Naive B cell (primary cell): ENCODE data around the gene FBN3. TPM values are rescaled to one million over a fixed set of nuclear protein-coding genes. Genes with fewer than 3 reads are reported as not detected.

ENCODE experiments used
- ATAC-seq, 2 donors: fragments of 150-1000 bp; cut with Tn5 transposase; 2 replicates each; pipeline ENCODE4 v1.10.0; 2021; ENCODE audit warnings: low read depth in 2 of 2, mild to moderate bottlenecking in 2 of 2, moderate library complexity in 2 of 2
- DNase-seq: peaks from one replicate; pipeline ENCODE4 v3.0.0; 2022
- H3K27ac Mint-ChIP-seq, 6 donors: one replicate each; pipeline ENCODE4 v1.8.0; 2020 to 2022; ENCODE audit warnings: mild to moderate bottlenecking in 6 of 6, mixed read lengths in 6 of 6, moderate library complexity in 5 of 6, inconsistent platforms in 2 of 6
- H3K27me3 Mint-ChIP-seq, 3 donors: one replicate each; pipeline ENCODE4 v1.8.0; 2021 to 2022; ENCODE audit warnings: mixed read lengths in 3 of 3, mild to moderate bottlenecking in 1 of 3
- H3K36me3 Mint-ChIP-seq, 2 donors: one replicate each; pipeline ENCODE4 v1.8.0; 2020 to 2022; ENCODE audit warnings: mixed read lengths in 2 of 2, inconsistent platforms in 1 of 2, mild to moderate bottlenecking in 1 of 2
- H3K4me1 Mint-ChIP-seq, 3 donors: one replicate each; pipeline ENCODE4 v1.8.0; 2020 to 2022; ENCODE audit warnings: mixed read lengths in 3 of 3, inconsistent platforms in 1 of 3, mild to moderate bottlenecking in 1 of 3, moderate library complexity in 1 of 3
- H3K4me3 Mint-ChIP-seq, 8 donors: one replicate each; pipeline ENCODE4 v1.8.0; 2020 to 2022; ENCODE audit warnings: mild to moderate bottlenecking in 8 of 8, mixed read lengths in 8 of 8, moderate library complexity in 8 of 8, inconsistent platforms in 2 of 8
- H3K9me3 Mint-ChIP-seq, 7 donors: one replicate each; pipeline ENCODE4 v1.8.0; 2020 to 2022; ENCODE audit warnings: mixed read lengths in 7 of 7, mild to moderate bottlenecking in 5 of 7, inconsistent platforms in 2 of 7, moderate library complexity in 1 of 7
- polyA plus RNA-seq, 6 donors: library from polyadenylated mRNA; unstranded; fragments of 300-500 nt; fragmentation: Illumina TruSeq; gene quantifications; one replicate each; pipeline ENCODE4 v1.2.3, GENCODE V29; 2021; ENCODE audit warnings: low read depth in 6 of 6

The FBN3 gene
- polyA plus RNA-seq, 6 donors from 2014 or later, result not detected

- Mint-ChIP-seq H3K4me1 (no peaks in the 10 kb centered on the region), H3K27ac (no peak overlapping the region), H3K9me3 (peaks cover 2 to 10% (median 4%) of the 10 kb centered on the region in 7 donors), H3K27me3 (peaks cover 2 to 3% (median 3%) of the 10 kb centered on the region in 3 donors), H3K4me3 (no peak overlapping the region), H3K36me3 (peaks cover 0 to 3% of the 10 kb centered on the region in 2 donors)
- ATAC-seq (no peak), DNase-seq (no peak)
Measured at GRCh38 chr19:8088752-8089663, 60.4 kb downstream of the FBN3 start.

DNA sequence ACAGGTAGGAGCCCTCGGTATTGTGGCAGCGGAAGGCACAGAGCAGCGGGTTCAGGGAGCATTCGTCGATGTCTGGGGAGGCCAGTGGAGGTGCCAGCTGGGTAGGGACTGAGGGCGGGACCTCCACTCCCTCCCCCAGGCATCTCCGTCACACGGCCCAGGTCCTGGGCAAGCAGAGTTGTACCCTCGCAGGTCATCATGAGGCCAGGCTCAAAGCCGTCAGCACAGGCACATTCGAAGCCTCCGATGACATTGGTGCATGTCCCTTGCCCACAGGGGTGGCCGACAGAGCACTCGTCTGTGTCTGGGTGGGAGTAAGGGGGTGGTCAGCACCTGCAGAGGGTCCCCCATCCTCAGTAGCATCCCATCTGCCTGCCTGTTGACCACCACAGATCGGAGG, 61.5 kb downstream of the FBN3 start:
- peaks cover 0 to 5% (median 0%) of the 10 kb centered on the region in 7 donors for H3K9me3 Mint-ChIP-seq
- H3K4me3 Mint-ChIP-seq, result no peak overlapping the region
- no peaks in the 10 kb centered on the region for H3K4me1 Mint-ChIP-seq
- no peaks in the 10 kb centered on the region for H3K36me3 Mint-ChIP-seq
- no peak overlapping the region for H3K27ac Mint-ChIP-seq
- DNase-seq (no peak), ATAC-seq (no peak)
- H3K27me3 Mint-ChIP-seq, result peaks cover 4 to 13% (median 6%) of the 10 kb centered on the region in 3 donors

- peaks cover 0 to 7% of the 10 kb centered on the region in 2 donors for H3K36me3 Mint-ChIP-seq
- ATAC-seq (no peak), DNase-seq (no peak)
- no peaks in the 10 kb centered on the region for H3K4me1 Mint-ChIP-seq
- peaks cover 4 to 16% (median 6%) of the 10 kb centered on the region in 3 donors for H3K27me3 Mint-ChIP-seq
- no peak overlapping the region for H3K27ac Mint-ChIP-seq
- no peak overlapping the region for H3K4me3 Mint-ChIP-seq
- H3K9me3 Mint-ChIP-seq, result peaks cover 0 to 5% (median 0%) of the 10 kb centered on the region in 7 donors
Measured at GRCh38 chr19:8086849-8087248, 62.5 kb downstream of the FBN3 start.

DNA sequence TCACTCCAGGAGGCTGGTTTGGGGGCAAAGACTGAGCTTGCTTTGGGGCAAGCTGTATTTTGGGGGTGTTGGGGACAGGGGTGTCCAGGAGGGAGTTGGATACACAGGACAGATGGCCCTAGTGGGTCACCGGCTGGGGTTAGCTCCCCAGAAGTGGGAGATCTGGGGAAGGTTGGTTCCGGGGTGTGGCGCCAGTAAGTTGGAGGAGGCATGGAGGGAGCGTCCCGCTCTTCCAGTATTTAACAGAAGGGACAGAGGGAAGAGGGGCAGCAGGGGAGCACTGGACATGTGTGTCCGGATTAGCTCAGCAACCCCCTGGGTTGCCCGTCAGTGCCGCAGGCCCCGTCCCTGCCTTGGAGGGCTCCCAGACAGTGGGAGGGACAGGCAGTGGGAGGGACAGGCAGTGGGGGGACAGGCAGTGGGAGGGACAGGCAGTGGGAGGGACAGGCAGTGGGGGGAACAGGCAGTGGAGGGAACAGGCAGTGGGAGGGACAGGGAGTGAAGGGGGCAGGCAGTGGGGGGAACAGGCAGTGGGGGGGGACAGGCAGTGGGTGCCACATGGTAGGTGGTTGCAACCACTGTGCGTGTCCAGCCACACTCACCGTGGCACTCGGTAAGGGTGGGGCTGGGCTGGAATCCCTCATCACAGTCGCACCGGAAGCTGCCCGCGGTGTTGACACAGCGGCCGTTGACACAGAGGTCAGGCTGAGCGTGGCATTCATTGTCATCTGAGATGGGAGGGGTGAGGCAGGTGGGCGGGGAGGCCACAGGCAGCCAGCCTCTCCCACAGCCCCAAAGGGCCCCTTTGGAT, 63.6 kb downstream of the FBN3 start:
- H3K27ac Mint-ChIP-seq, result no peak overlapping the region
- H3K9me3 Mint-ChIP-seq, result peaks cover 0 to 5% (median 0%) of the 10 kb centered on the region in 7 donors
- DNase-seq (no peak), ATAC-seq (no peak)
- no peak overlapping the region for H3K4me3 Mint-ChIP-seq
- H3K36me3 Mint-ChIP-seq, result peaks cover 0 to 8% of the 10 kb centered on the region in 2 donors
- peaks cover 4 to 16% (median 6%) of the 10 kb centered on the region in 3 donors for H3K27me3 Mint-ChIP-seq
- no peaks in the 10 kb centered on the region for H3K4me1 Mint-ChIP-seq

DNA sequence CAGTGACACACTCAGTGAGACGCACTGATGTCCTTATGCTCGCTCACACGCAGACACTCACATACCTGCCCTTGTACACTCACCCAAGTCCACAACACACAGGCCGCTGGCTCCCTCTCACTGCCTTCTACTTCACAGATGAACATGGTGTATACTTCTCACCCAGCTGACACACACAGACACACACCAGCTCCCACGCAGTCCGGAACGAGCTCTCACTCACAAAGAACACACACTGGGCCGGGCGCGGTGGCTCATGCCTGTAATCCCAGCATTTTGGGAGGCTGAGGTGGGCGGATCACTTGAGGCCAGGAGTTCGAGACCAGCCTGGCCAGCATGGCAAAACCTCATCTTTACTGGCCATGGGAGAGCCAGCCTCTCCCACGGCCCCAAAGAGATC, 65.2 kb downstream of the FBN3 start:
- Mint-ChIP-seq H3K9me3 (no peaks in the 10 kb centered on the region), H3K4me3 (no peak overlapping the region), H3K4me1 (no peaks in the 10 kb centered on the region), H3K27ac (no peak overlapping the region), H3K27me3 (peaks cover 4 to 16% (median 6%) of the 10 kb centered on the region in 3 donors), H3K36me3 (peaks cover 0 to 8% of the 10 kb centered on the region in 2 donors)
- ATAC-seq, result no peak
- no peak for DNase-seq

DNA sequence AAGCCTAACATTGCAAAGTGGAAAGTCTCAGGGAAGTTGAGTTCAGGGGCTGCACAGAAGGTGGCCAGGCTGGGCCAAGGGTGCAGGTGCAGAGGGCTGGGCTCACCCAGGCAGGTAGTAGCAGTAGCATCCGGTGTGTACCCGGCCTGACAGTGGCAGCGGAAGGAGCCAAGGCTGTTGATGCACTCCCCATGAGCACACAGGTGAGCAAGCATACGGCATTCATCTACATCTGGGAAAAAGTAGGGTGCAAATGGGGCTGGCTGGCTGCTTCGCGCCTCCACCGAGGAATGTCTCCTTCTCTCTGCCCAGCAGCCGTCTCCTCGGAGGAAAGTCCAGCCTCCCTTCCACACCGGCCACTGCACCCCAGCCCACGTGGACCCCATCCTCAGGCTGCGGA, 66.3 kb downstream of the FBN3 start:
- no peaks in the 10 kb centered on the region for H3K4me1 Mint-ChIP-seq
- H3K36me3 Mint-ChIP-seq, result peaks cover 0 to 8% of the 10 kb centered on the region in 2 donors
- H3K27ac Mint-ChIP-seq, result no peak overlapping the region
- peaks cover 4 to 16% (median 6%) of the 10 kb centered on the region in 3 donors for H3K27me3 Mint-ChIP-seq
- no peak overlapping the region for H3K4me3 Mint-ChIP-seq
- H3K9me3 Mint-ChIP-seq, result no peaks in the 10 kb centered on the region
- no peak for ATAC-seq
- DNase-seq, result no peak

GRCh38 chr19:8081569-8082550, 67.5 kb downstream of the FBN3 start:
- peaks cover 0 to 8% of the 10 kb centered on the region in 2 donors for H3K36me3 Mint-ChIP-seq
- H3K27ac Mint-ChIP-seq, result no peak overlapping the region
- peaks cover 6 to 16% (median 7%) of the 10 kb centered on the region in 3 donors for H3K27me3 Mint-ChIP-seq
- no peaks in the 10 kb centered on the region for H3K4me1 Mint-ChIP-seq
- ATAC-seq (no peak), DNase-seq (no peak)
- no peak overlapping the region for H3K4me3 Mint-ChIP-seq
- H3K9me3 Mint-ChIP-seq, result no peaks in the 10 kb centered on the region

DNA sequence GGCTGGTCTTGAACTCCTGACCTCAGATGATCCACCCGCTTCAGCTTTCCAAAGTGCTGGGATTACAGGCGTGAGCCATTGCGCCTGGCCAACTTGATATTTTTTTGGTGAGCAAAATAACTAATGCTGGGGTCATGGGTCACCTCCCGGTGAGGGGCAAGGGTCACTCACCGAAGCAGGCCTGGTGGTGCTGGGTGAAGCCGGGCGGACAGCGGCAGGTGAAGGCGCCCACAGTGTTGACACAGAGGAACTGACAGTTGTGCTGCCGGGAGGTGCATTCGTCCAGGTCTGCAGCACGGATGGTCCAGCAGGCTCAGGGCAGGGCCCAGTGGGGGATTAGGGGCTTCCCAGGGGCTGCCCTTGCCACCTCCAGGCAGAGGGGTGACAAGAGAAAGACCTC, 68.6 kb downstream of the FBN3 start:
- Mint-ChIP-seq H3K4me3 (no peak overlapping the region), H3K9me3 (no peaks in the 10 kb centered on the region), H3K27ac (peak overlapping the region in 1 of 6 donors; percentile 72), H3K27me3 (peaks cover 6 to 16% (median 7%) of the 10 kb centered on the region in 3 donors), H3K4me1 (no peaks in the 10 kb centered on the region), H3K36me3 (peaks cover 0 to 8% of the 10 kb centered on the region in 2 donors)
- DNase-seq (no peak), ATAC-seq (no peak)

DNA sequence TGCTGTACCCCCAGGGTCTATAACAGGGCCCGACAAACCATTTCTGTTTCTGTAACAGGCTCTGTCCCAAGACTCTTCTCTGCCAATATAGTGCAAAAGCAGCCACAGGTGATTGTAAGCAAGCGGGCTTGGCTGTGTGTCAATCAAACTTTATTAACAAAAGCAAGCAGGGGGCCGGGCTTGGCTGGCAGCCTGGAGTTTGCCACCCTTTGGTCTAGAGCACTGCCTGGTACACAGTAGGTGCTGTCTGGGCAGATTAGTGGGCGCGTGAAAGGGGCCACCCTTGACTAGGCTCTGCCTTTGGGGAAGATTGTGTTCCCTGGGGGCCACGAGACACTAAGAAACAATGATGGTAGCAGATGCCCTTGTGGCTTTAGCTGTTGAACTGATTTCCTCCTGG, 69.4 kb downstream of the FBN3 start:
- no peak overlapping the region for H3K4me3 Mint-ChIP-seq
- H3K36me3 Mint-ChIP-seq, result peaks cover 0 to 8% of the 10 kb centered on the region in 2 donors
- H3K4me1 Mint-ChIP-seq, result no peaks in the 10 kb centered on the region
- H3K9me3 Mint-ChIP-seq, result peaks cover 0 to 2% (median 0%) of the 10 kb centered on the region in 7 donors
- H3K27me3 Mint-ChIP-seq, result peaks cover 6 to 16% (median 7%) of the 10 kb centered on the region in 3 donors
- H3K27ac Mint-ChIP-seq, result no peak overlapping the region
- DNase-seq, result no peak
- ATAC-seq, result no peak

DNA sequence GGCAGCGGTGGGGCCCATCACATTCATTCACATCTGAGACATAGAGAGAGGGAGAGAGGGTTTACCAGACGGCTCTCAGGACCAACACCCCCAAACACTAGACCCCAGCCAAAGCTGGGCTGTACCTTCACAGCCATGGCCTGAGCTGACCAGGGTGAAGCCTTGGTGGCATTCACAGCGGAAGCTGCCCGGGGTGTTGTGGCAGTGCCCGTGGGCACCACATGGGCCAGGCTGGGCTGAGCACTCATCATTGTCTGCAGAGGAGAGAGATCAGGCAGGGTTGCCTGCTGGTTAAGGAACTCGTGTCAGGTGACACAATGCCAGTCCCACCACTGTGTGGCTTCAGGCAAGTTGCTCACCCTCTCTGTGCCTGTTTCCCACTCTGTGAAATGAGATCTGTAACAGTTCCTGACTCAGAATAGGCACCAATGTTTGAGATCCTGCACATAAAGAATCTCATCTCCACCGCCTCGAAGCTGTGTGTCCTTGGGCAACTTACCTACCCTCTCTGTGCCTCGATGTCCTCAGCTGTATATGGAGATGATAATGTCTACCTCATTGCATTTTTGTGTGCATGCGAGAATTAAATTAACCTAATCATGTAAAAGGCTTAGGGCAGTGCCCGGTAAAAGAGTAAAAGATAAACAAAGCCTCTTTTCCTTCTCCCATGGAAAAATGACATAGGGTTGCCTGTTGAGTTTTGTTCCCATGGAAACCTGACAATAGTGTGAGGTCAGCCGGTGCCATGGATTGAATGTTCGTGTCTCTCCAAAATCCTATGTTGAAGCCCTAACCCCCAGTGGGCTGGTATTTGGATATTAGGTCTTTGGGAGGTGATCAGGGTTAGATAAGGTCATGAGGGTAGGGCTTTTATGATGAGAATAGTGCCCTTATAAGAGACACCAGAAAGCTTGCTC, 74.0 kb downstream of the FBN3 start:
- Mint-ChIP-seq H3K27me3 (peaks cover 0 to 9% (median 7%) of the 10 kb centered on the region in 3 donors), H3K4me3 (no peak overlapping the region), H3K27ac (peak overlapping the region in 2 of 6 donors; percentile 6 to 54), H3K4me1 (peaks cover 0 to 6% (median 0%) of the 10 kb centered on the region in 3 donors), H3K36me3 (peaks cover 0 to 14% of the 10 kb centered on the region in 2 donors), H3K9me3 (peaks cover 8 to 17% (median 11%) of the 10 kb centered on the region in 7 donors)
- DNase-seq (no peak), ATAC-seq (no peak)

DNA sequence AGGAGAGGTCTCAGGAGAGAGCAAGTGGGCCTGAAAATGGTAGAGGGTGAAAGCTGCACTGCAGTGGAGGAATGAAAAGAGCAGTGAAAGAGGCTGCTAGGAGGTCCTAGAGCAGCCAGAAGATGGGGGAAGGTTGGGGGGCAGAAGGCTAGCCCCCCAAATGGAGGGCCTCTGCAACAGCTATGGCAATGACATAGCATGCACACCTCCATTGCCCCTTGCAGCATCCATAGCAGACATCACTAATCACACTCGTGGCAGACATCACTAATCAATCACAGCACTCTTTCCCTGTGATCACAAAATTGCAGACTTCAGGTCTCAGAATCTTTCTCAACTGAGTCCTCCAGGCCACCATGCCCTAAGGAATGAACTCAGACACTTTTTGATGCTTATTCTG, 74.9 kb downstream of the FBN3 start:
- no peak overlapping the region for H3K4me3 Mint-ChIP-seq
- peak overlapping the region in 1 of 6 donors; percentile 96 for H3K27ac Mint-ChIP-seq
- peaks cover 0 to 9% (median 7%) of the 10 kb centered on the region in 3 donors for H3K27me3 Mint-ChIP-seq
- no peak for DNase-seq
- H3K4me1 Mint-ChIP-seq, result peaks cover 0 to 6% (median 0%) of the 10 kb centered on the region in 3 donors
- H3K36me3 Mint-ChIP-seq, result peaks cover 5 to 21% of the 10 kb centered on the region in 2 donors
- no peak for ATAC-seq
- peaks cover 13 to 26% (median 20%) of the 10 kb centered on the region in 7 donors for H3K9me3 Mint-ChIP-seq

GRCh38 chr19:8071912-8072311, 77.5 kb downstream of the FBN3 start:
- peaks cover 17 to 39% (median 29%) of the 10 kb centered on the region in 7 donors for H3K9me3 Mint-ChIP-seq
- ATAC-seq (no peak), DNase-seq (no peak)
- peaks cover 0 to 9% (median 5%) of the 10 kb centered on the region in 3 donors for H3K27me3 Mint-ChIP-seq
- peaks cover 0 to 6% (median 0%) of the 10 kb centered on the region in 3 donors for H3K4me1 Mint-ChIP-seq
- no peak overlapping the region for H3K4me3 Mint-ChIP-seq
- H3K36me3 Mint-ChIP-seq, result peaks cover 5 to 21% of the 10 kb centered on the region in 2 donors
- H3K27ac Mint-ChIP-seq, result no peak overlapping the region
